OCI-LY7 (cell line): ENCODE results near the gene AXIN1.

Experiments
- CTCF ChIP-seq: fragments of 200-600 bp; sonication (generic); conservative IDR thresholded peaks from 2 replicates; pipeline ENCODE4 v1.5.1; 2014; ENCODE audit warnings: mild to moderate bottlenecking, antibody characterized with exemption, low read length, moderate library complexity, mixed read lengths
- EZH2phosphoT487 ChIP-seq: fragments of 200-600 bp; sonication (generic); IDR thresholded peaks from 2 replicates; pipeline ENCODE4 v1.6.1; 2018; ENCODE audit warnings: low read depth, borderline replicate concordance, mild to moderate bottlenecking, mixed run types, antibody characterized with exemption, low read length, moderate library complexity, mixed read lengths

- no peak for TF ChIP-seq CTCF
- TF ChIP-seq EZH2phosphoT487 = no peak
These were observed 6.7 kb upstream of the AXIN1 start for GRCh38 chr16:359067-359763.
